ENCODE measurements around the gene RIN3. TPM values are rescaled to one million over a fixed set of nuclear protein-coding genes. Genes with fewer than 3 reads are reported as not detected.

The RIN3 gene
- total and polyA plus RNA-seq, 2 of the 4 experiments (the other 2 are of a cell fraction): 2.5 to 11.1 TPM

- 90% methylated on average over 3 of the region's 9 CpGs; no CpG with 5 or more reads in 1 of the 2 experiments for WGBS, 2 experiments (ENCODE audit: extremely low coverage in 2 of 2, insufficient read length in 1 of 2)
- no peak overlapping the region for H2AK5ac ChIP-seq (ENCODE audit: low read depth, low read length)
- DNase-seq: no peak
These were observed 188.9 kb downstream of the RIN3 start for GRCh38 chr14:92702441-92702918.

More at GRCh38 chr14:92702441-92702918, 188.9 kb downstream of the RIN3 start:
- no peak for TF ChIP-seq BHLHE40 (IDR thresholded peaks at IDR 0.05; ENCODE audit: low read depth, low read length)
- no peak for TF ChIP-seq FOS (IDR thresholded peaks at IDR 0.05; ENCODE audit: low read depth, low read length)
- TF ChIP-seq SMC3 (IDR thresholded peaks at IDR 0.05; ENCODE audit: low read depth, low read length): no peak
- TF ChIP-seq RFX5 (IDR thresholded peaks at IDR 0.05; ENCODE audit: low read depth, low read length): no peak
- no peak for TF ChIP-seq USF2 (IDR thresholded peaks at IDR 0.05; ENCODE audit: low read depth, low read length)
- no peak for TF ChIP-seq ELK1 (IDR thresholded peaks at IDR 0.05; ENCODE audit: borderline replicate concordance, low read depth, low read length)
- no peak for TF ChIP-seq MXI1 (IDR thresholded peaks at IDR 0.05; ENCODE audit: borderline replicate concordance, low read depth, low read length)
- no peak for TF ChIP-seq RAD21 (IDR thresholded peaks at IDR 0.05; ENCODE audit: low read length)
- peaks cover 1% of the 10 kb centered on the region; the same call in 1 of the 2 replicates for H3K27me3 ChIP-seq (ENCODE audit: control insufficient read depth, insufficient read depth, low read length)
- BruUV-seq (replicated peaks): no TSS peak
- H3K4me3 ChIP-seq (ENCODE audit: insufficient read depth, low read depth, low read length): no peak overlapping the region
- no peaks in the 10 kb centered on the region for H3K36me3 ChIP-seq (ENCODE audit: control insufficient read depth, insufficient read depth, low read length)
- H4K8ac ChIP-seq (ENCODE audit: low read depth in 2 of 2, low read length in 2 of 2): no peak overlapping the region
- ChIA-PET CTCF (interaction anchor here (0.7 kb wide), 1 partner anchor 560 kb away, joined by 5 read pairs; no protein-coding TSS in a partner anchor), POLR2A (ENCODE audit: unreplicated experiment) (no interaction called here)
- no peak overlapping the region for H2BK15ac ChIP-seq (ENCODE audit: low read depth, low read length)
- no peak overlapping the region for H3K23ac ChIP-seq (ENCODE audit: low read depth, low read length)
- H2AK9ac ChIP-seq (replicated peaks; ENCODE audit: low read depth, low read length, poor library complexity): no peak overlapping the region
- no peak overlapping the region for H2BK120ac ChIP-seq (ENCODE audit: low read depth, low read length)
- H3K18ac ChIP-seq (ENCODE audit: low read depth, low read length): no peak overlapping the region
- H3K79me1 ChIP-seq (ENCODE audit: low read depth in 1 of 2, low read length in 2 of 2): no peaks in the 10 kb centered on the region
- no peaks in the 10 kb centered on the region for H3K4me1 ChIP-seq (ENCODE audit: control insufficient read depth, insufficient read depth, low read length)
- no peak overlapping the region for H3K56ac ChIP-seq (ENCODE audit: extremely low read depth, insufficient read depth, low read length)
- dilution Hi-C loops (cut with HindIII; ENCODE audit: low sequenced_read_pairs, unreplicated experiment) (no loop called here), intact Hi-C loops (cut with micrococcal nuclease) (no loop called here), in situ Hi-C loops (cut with MboI; ENCODE audit: low sequenced_read_pairs) (no loop called here)
- no peak overlapping the region for H3K9ac ChIP-seq (ENCODE audit: low read depth, low read length)
- H3K14ac ChIP-seq (replicated peaks; ENCODE audit: low read depth, low read length): no peak overlapping the region
- H3K9me3 ChIP-seq (ENCODE audit: control insufficient read depth, insufficient read depth, low read length): no peaks in the 10 kb centered on the region
- H3K27ac ChIP-seq (ENCODE audit: insufficient read depth, low read length): no peak overlapping the region
- H2AFZ ChIP-seq (replicated peaks; ENCODE audit: low read length, poor library complexity): no peak overlapping the region
- no peaks in the 10 kb centered on the region for H3K9me1 ChIP-seq (ENCODE audit: insufficient read depth, low read length)
- no peak overlapping the region for H4K91ac ChIP-seq (ENCODE audit: insufficient read depth, low read depth, low read length)
- ATAC-seq (ENCODE audit: low read depth): no peak
- no peak overlapping the region for H2BK20ac ChIP-seq (ENCODE audit: low read depth, low read length)
- H4K5ac ChIP-seq (ENCODE audit: low read depth, low read length): no peak overlapping the region
- H4K20me1 ChIP-seq (ENCODE audit: insufficient read depth, low read length): no peaks in the 10 kb centered on the region
- H2BK5ac ChIP-seq (ENCODE audit: low read depth, low read length, poor library complexity, severe bottlenecking): no peak overlapping the region
- H3K4ac ChIP-seq (ENCODE audit: low read depth, low read length): no peak overlapping the region
- H3K4me2 ChIP-seq (ENCODE audit: low read depth, low read length): no peak overlapping the region
